Measurements from ENCODE around the gene PLAC8.
"Not testable (repeated sequence)": the region's sequence is repeated elsewhere in the genome, so short reads cannot be mapped to it uniquely, and the experiment has no call there.

The PLAC8 gene

DNA sequence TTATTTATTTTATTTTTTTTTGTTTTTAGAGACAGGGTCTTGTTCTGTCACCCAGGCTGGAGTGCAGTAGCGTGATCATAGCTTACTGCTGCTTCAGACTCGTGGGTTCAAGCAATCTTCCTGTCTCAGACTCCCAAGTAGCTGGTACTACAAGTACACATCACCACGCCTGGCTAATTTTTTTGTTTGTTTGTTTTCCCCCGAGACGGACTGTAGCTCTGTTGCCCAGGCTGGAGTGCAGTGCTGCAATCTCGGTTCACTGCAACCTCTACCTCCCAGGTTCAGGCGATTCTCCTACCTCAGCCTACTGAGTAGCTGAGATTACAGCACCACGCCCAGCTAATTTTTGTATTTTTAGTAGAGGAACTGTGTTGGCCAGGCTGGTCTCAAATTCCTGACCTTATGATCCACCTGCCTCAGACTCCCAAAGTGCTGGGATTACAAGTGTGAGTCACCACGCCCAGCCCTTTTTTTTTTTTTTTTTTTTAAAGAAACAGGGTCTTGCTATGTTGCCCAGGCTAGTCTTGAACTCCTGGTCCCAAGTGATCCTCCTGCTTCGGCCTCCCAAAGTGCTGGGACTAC lies 47.4 kb downstream of the PLAC8 start:
- DNase-seq, result no peak

GRCh38 chr4:83065266-83065665 lies 49.3 kb downstream of the PLAC8 start:
- no peak for DNase-seq

DNA sequence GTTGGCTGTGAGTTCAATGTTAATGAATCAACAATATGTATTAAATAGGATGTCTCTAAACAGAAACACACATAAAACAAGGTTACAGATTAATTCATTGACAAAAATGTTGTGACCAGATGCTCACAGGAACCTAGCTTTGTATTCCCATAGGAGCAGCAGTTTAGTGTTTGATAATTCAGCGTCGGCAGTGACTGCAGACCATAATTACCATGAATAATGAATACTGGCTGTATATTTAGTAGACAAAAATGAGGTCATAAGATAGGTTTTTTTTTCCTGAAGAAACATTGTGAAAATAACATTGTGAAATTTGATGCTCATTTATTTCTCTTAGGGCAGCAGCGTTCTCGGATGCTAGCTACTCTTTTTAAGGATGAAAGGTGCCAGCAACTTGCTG lies 51.8 kb downstream of the PLAC8 start:
- no peak for DNase-seq

- peak in 1 of 2 donors; percentile 42 for DNase-seq
Observed at GRCh38 chr4:83054928-83055327, 59.6 kb downstream of the PLAC8 start.

DNA sequence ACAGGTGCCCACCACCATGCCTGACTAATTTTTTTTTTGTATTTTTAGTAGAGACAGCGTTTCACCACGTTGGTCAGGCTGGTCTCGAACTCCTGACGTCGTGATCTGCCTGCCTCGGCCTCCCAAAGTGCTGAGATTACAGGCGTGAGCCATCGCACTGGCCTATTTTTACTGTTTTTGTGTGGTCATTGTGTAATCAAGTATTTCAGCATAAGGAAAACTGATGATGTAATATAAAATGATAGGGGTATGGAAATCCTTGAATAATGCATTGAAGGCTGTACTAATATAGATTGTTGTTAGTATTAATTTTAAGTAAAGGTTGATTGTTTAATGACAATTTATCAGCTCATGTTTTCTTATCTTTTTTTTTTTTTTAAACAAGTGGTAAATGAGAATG lies 65.7 kb downstream of the PLAC8 start:
- not testable (repeated sequence) for DNase-seq

DNA sequence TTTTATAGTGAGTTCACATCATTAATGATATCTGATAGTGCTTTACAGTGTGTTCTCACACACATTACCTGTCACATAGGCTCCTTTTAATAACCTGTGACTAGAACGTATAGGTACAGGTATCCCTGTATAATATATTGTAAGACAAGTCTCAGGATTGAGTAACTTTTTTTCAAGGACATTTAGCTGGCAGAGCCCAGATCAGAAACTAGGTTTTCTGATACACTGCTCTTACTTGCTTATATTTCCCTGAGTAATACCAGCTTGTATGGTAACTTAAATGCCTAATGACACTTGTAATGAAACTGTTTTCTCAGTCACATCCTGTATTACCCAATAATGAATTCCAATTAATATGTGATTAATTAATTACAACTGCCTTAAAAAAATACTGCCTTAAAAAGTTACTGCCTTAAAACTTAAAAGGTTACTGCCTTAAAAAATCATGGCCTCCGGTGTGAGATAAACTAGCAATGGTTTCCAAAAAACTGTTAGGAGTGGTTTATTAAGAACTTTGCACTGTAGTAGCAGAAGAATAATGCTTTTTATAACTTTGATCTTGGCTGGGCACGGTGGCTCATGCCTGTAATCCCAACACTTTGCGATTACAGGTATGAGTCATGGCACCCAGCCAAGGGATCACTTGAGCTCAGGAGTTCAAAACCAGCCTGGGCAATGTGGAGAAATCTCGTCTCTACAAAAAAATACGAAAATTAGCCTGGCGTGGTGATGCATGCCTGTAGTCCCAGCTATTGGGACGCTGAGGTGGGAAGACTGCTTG lies 67.6 kb downstream of the PLAC8 start:
- DNase-seq, result no peak

GRCh38 chr4:83043801-83044407 lies 70.6 kb downstream of the PLAC8 start:
- DNase-seq, result no peak

DNA sequence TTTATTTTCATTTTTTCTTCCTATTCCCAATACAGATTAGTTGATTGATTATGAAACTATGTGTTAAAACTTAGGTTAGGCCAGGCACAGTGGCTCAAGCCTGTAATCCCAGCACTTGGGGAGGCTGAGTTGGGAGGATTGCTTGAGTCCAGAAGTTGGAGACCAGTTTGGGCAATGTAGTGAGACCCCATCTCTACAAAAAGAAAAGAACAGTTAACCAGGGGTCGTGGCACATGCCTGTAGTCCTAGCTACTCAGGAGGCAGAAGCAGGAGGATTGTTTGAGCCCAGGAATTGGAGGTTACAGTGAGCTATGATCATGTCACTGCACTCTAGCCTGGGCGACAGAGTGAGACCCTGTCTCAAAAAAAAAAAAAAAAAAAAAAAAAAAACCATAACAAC lies 71.4 kb downstream of the PLAC8 start:
- DNase-seq, result not testable (repeated sequence)

- no peak for DNase-seq
Observed at GRCh38 chr4:83040269-83040668, 74.3 kb downstream of the PLAC8 start.
